Renal pelvis (tissue), 4 donors: ENCODE measurements around the gene MKRN2OS. TPM values are rescaled to one million over a fixed set of nuclear protein-coding genes. Genes with fewer than 3 reads are reported as not detected.
"Not testable (repeated sequence)": the region's sequence is repeated elsewhere in the genome, so short reads cannot be mapped to it uniquely, and the experiment has no call there.

Experiments
- DNase-seq: peaks from one replicate; pipeline ENCODE4 v3.0.0-alpha.2; 2013
- polyA plus RNA-seq, 3 donors: library from polyadenylated mRNA; unstranded; fragments of 120-200 nt; gene quantifications; one replicate each; pipeline ENCODE4 v1.2.1, GENCODE V29; 2013; ENCODE audit not compliant: insufficient read length in 3 of 3

The MKRN2OS gene
- polyA plus RNA-seq, 3 donors = 0.74 to 2.6 (median 2.6) TPM

GRCh38 chr3:12566976-12567375 is 21.7 kb upstream of the MKRN2OS start:
- DNase-seq = no peak

- DNase-seq = no peak
These were observed 17.2 kb upstream of the MKRN2OS start for GRCh38 chr3:12562451-12562850.

GRCh38 chr3:12561397-12561796 is 16.1 kb upstream of the MKRN2OS start:
- DNase-seq = no peak

- DNase-seq = no peak
These were observed 15.3 kb upstream of the MKRN2OS start for GRCh38 chr3:12560505-12561190.

GRCh38 chr3:12559520-12559919 is 14.2 kb upstream of the MKRN2OS start:
- DNase-seq = no peak

GRCh38 chr3:12558706-12559105 is 13.4 kb upstream of the MKRN2OS start:
- DNase-seq = no peak

GRCh38 chr3:12557473-12558100 is 12.3 kb upstream of the MKRN2OS start:
- DNase-seq = no peak

GRCh38 chr3:12556690-12557472 is 11.6 kb upstream of the MKRN2OS start, which contains the start of gene MKRN2:
TSS of gene MKRN2 (plus strand) at chr3:12557087. CDS start at chr3:12557151, 64 bp downstream.
- DNase-seq = peak; percentile 87

GRCh38 chr3:12556314-12556689 is 11.0 kb upstream of the MKRN2OS start:
- no peak for DNase-seq

GRCh38 chr3:12553921-12554391 is 8.7 kb upstream of the MKRN2OS start:
- peak; percentile 35 for DNase-seq

GRCh38 chr3:12549971-12550760 is 4.9 kb upstream of the MKRN2OS start:
- DNase-seq = no peak

GRCh38 chr3:12544652-12545472 is 437 bp downstream of the MKRN2OS start:
- no peak for DNase-seq

GRCh38 chr3:12543497-12543896 is 1.8 kb downstream of the MKRN2OS start:
- DNase-seq = not testable (repeated sequence)

GRCh38 chr3:12541625-12542024 is 3.7 kb downstream of the MKRN2OS start:
- DNase-seq = no peak

GRCh38 chr3:12536423-12536822 is 8.9 kb downstream of the MKRN2OS start:
- no peak for DNase-seq

GRCh38 chr3:12532182-12532581 is 13.1 kb downstream of the MKRN2OS start:
- DNase-seq = no peak

- no peak for DNase-seq
These were observed 17.5 kb downstream of the MKRN2OS start for GRCh38 chr3:12527757-12528143.

GRCh38 chr3:12522721-12523120 is 22.6 kb downstream of the MKRN2OS start:
- no peak for DNase-seq

- no peak for DNase-seq
These were observed 24.3 kb downstream of the MKRN2OS start for GRCh38 chr3:12521010-12521409.

- DNase-seq = no peak
These were observed 26.9 kb downstream of the MKRN2OS start for GRCh38 chr3:12518261-12519028.
